ENCODE results near the gene ELOVL3.
"Not testable (repeated sequence)": the region's sequence is repeated elsewhere in the genome, so short reads cannot be mapped to it uniquely, and the experiment has no call there.

Gene ELOVL3

GRCh38 chr10:102229810-102230263 lies 3.7 kb downstream of the ELOVL3 start:
- peak; percentile 87 for DNase-seq

- DNase-seq, result no peak
Observed at GRCh38 chr10:102230264-102230860, 4.3 kb downstream of the ELOVL3 start.

- peak; percentile 45 for DNase-seq
Observed at GRCh38 chr10:102230861-102231356, 4.8 kb downstream of the ELOVL3 start.

- DNase-seq, result peak; percentile 70
Observed at GRCh38 chr10:102231357-102232318, 5.5 kb downstream of the ELOVL3 start.

- no peak for DNase-seq
Observed at GRCh38 chr10:102233997-102234396, 7.9 kb downstream of the ELOVL3 start.

- DNase-seq, result no peak
Observed at GRCh38 chr10:102234888-102235597, 8.9 kb downstream of the ELOVL3 start.

- DNase-seq, result no peak
Observed at GRCh38 chr10:102235598-102235920, 9.5 kb downstream of the ELOVL3 start.

- no peak for DNase-seq
Observed at GRCh38 chr10:102236006-102236405, 9.9 kb downstream of the ELOVL3 start.

GRCh38 chr10:102237711-102238252 lies 11.7 kb downstream of the ELOVL3 start:
- no peak for DNase-seq

- no peak for DNase-seq
Observed at GRCh38 chr10:102240467-102241031, 14.4 kb downstream of the ELOVL3 start.

- no peak for DNase-seq
Observed at GRCh38 chr10:102241032-102241443, 14.9 kb downstream of the ELOVL3 start.

GRCh38 chr10:102241444-102242117 lies 15.5 kb downstream of the ELOVL3 start, which contains the start of gene PITX3:
Gene PITX3, minus strand, starts transcription at chr10:102241512. Its CDS starts 9,432 bp downstream, at chr10:102232080.
- peak; percentile 86 for DNase-seq

- DNase-seq, result no peak
Observed at GRCh38 chr10:102242118-102242485, 16.0 kb downstream of the ELOVL3 start.

- DNase-seq, result no peak
Observed at GRCh38 chr10:102243309-102243708, 17.2 kb downstream of the ELOVL3 start.

- peak; percentile 84 for DNase-seq
Observed at GRCh38 chr10:102245082-102245931, 19.2 kb downstream of the ELOVL3 start, which contains the start of gene GBF1. Gene GBF1, plus strand, starts transcription at chr10:102245532. Its CDS starts 13,407 bp downstream, at chr10:102258939.

- DNase-seq, result no peak
Observed at GRCh38 chr10:102245932-102246251, 19.8 kb downstream of the ELOVL3 start.

- no peak for DNase-seq
Observed at GRCh38 chr10:102246261-102246660, 20.2 kb downstream of the ELOVL3 start.

GRCh38 chr10:102247734-102248133 lies 21.6 kb downstream of the ELOVL3 start:
- no peak for DNase-seq

GRCh38 chr10:102252508-102252907 lies 26.4 kb downstream of the ELOVL3 start:
- DNase-seq, result not testable (repeated sequence)

- no peak for DNase-seq
Observed at GRCh38 chr10:102254426-102254825, 28.3 kb downstream of the ELOVL3 start.

GRCh38 chr10:102255404-102255803 lies 29.3 kb downstream of the ELOVL3 start:
- DNase-seq, result no peak

All from activated CD4-positive, alpha-beta T cell treated with anti-CD3 and anti-CD28 coated beads, Interleukin-2, amount 50 U/mL, for 1 hour (primary cell).